HG03457 (cell line): ENCODE results near the gene OCA2.
"Not testable (repeated sequence)": the region's sequence is repeated elsewhere in the genome, so short reads cannot be mapped to it uniquely, and the experiment has no call there.

Source experiments
- ATAC-seq: cut with Tn5 transposase; IDR thresholded peaks from one replicate; pipeline ENCODE4 v1.9.1; 2021; ENCODE audit warnings: moderate number of reproducible peaks; ENCODE audit not compliant: unreplicated experiment

Gene OCA2

GRCh38 chr15:27958911-27959578 lies 140.1 kb downstream of the OCA2 start:
- ATAC-seq, result no peak

DNA sequence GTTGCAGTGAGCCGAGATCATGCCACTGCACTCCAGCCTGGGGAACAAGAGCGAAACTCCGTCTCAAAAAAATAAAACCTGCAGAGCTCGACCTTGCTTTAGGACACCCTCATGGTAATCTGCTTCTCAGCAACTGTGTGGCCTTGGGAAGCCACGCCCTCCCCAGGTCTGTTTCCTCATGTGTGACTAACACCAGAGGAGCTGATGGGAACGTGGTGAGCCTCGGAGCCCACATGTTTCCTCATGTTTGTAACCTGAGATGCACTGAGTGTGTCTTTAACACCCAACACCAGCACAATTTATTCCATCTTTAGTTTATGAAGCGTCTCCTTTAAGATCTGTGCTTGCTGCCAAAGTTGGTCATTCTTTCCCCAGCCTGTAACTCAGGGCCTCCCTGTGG lies 142.8 kb downstream of the OCA2 start:
- ATAC-seq, result no peak

- no peak for ATAC-seq
Observed at GRCh38 chr15:27955087-27955486, 144.0 kb downstream of the OCA2 start.

DNA sequence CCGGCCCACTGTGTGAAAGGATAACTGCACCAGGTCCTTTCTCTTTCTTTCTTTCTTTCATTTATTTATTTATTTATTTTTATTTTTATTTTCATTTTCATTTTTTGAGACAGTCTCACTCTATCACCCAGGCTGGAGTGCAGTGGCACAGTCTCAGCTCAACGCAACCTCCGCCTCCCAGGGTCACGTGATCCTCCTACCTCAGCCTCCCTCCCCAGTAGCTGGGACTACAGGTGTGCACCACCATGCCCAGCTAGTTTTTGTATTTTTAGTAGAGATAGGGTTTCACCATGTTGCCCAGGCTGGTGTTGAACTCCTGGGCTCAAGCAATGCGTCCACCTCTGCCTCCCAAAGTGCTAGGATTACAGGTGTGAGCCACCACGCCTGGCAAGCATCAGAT lies 146.5 kb downstream of the OCA2 start:
- ATAC-seq, result not testable (repeated sequence)

DNA sequence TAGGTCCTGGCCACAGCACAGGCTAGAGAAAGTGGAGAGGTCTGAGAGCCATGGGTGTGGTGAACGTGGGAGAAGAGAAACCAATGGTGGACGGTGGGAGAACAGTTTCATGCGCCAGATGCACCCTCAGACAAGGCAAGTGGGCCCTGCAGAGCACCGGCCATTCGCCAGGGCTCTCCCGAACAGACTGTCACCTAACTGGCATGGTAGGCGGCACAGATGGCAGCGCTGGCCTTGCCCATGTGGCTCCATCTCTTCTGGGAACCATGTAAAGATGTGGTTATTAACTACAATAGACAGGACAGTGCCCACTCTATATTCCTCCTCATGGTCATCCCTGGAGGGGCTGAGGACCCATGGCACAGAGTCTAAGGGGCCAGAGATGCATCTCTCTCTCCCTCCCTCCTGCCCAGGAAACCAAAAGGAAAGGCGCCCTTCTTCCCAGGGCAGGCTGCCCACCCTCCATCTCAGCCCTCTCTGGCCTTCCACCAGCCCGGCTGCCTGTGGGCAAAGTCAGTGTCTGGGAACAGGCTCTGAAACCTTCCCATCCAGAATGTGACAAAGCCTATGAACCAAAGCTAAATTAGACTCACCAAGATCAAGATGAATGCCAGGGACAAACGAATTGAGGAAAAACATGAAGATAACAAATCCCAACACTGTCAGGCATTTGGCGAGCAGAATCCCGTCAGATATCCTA lies 147.8 kb downstream of the OCA2 start:
- ATAC-seq, result no peak

- ATAC-seq, result no peak
Observed at GRCh38 chr15:27949089-27949488, 150.0 kb downstream of the OCA2 start.

DNA sequence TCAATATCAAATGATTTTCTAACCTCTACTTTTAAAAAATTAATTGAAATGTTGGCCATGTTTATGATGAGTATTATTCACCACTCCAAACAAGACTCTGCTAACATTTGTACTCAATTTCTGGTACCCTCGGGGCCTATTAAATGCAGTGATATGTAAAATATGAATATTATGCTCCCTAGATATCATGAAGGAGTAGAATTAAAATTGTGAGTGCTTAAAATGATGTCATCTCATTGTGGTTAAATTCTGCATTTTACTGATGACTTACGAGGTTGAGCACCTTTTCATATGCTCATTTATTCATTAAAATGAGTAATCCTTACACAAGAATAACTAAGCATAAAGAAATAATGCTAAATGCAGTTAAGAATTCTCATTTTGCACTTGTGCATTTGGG lies 159.9 kb downstream of the OCA2 start:
- ATAC-seq, result no peak

- no peak for ATAC-seq
Observed at GRCh38 chr15:27937851-27938250, 161.3 kb downstream of the OCA2 start.

- ATAC-seq, result no peak
Observed at GRCh38 chr15:27936164-27936563, 163.0 kb downstream of the OCA2 start.

GRCh38 chr15:27935328-27935727 lies 163.8 kb downstream of the OCA2 start:
- no peak for ATAC-seq

- no peak for ATAC-seq
Observed at GRCh38 chr15:27934782-27935181, 164.3 kb downstream of the OCA2 start.

DNA sequence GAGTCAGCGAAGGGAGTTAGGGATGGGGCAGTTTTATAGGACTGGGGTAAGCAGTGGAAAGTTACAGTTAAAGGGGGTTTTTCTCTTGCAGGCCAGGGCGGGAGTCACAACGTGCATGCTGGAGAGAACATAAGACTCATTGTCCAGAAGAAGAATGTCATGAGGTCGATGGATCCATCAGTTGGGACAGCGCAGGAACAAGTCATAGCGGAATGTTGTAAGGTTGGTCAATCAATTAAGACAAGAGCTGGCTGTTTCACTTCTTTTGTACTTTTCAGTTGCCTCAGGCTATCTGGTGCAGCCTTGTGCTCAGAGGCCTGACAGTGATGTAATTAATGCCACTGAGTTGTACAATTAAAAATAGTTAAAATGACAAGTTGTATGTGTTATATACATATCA lies 165.6 kb downstream of the OCA2 start:
- no peak for ATAC-seq

GRCh38 chr15:27932600-27932999 lies 166.5 kb downstream of the OCA2 start:
- ATAC-seq, result no peak

- ATAC-seq, result no peak
Observed at GRCh38 chr15:27928386-27928785, 170.7 kb downstream of the OCA2 start.

GRCh38 chr15:27912283-27912682 lies 186.8 kb downstream of the OCA2 start:
- no peak for ATAC-seq

DNA sequence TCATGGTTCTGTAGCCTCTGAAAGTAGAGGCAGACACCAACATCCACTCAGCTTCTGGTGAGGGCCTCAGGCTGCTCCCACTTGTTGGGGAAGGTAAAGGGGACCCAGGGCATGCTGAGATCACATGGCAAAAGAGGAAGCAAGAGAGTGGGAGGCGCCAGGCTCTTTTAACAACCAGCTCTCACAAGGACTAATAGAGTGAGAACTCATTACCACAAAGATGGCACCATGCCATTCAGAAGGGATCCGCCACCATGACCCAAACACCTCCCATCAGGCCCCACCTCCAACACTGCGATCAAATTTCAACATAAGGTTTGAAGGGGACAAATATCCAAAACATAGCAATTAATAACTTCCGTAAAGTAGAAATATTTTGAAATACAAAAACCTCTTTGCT lies 192.3 kb downstream of the OCA2 start:
- ATAC-seq, result no peak

DNA sequence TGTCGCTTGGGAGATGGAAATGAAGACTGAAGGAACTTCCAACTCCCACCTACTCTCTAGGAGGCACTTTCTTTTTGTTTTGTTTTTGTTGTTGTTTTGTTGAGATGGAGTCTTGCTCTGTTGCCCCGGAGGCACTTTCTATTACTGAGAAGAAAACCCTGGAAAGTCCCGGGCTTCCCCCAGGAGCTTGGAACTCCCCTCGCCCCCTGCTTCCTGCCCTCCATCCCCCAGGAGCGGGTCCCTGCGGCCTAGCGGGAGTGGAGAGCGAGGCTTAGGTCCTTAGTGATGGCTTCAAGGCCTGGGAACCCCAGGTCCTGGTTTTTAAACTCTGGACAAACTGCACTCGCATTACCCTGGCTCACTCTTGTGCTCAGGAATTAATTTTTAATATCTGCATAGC lies 195.7 kb downstream of the OCA2 start:
- ATAC-seq, result no peak

DNA sequence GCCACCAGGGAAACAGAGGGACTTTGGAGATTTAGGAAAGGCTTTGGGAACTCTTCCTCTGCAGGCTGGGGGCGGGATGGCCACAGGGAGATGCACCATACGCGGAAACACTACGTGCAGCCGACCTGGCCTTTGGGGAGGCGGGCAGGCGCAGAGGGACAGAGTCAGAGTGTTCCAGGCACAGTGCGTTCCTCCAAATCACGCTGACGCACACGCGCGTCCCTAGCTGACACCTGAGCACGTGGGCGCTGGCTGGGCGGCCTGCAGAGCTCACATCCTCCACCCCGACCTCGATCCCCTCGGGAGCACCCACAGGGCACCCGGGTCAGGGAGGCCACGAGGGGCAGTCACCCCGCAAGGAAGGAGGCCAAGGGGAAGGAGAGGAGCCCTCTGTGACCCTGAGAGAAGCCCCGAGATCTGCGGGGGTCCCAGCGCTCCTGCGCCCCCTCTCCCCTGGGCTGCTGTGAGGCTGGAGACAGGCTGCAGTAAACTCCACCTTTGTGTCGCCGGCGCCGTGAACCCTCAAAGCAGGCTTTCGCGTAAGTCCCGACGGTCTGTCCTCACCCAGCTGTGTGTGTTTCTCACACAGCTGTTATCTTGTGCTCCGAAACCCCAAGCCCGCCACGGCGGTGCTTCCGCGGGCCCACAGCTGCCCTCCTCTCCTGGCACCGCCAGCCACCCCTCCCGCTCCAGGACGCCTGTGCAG lies 196.3 kb downstream of the OCA2 start:
- ATAC-seq, result no peak

- no peak for ATAC-seq
Observed at GRCh38 chr15:27899583-27900285, 199.4 kb downstream of the OCA2 start.

- no peak for ATAC-seq
Observed at GRCh38 chr15:27897481-27897880, 201.6 kb downstream of the OCA2 start.

GRCh38 chr15:27894645-27895044 lies 204.5 kb downstream of the OCA2 start:
- ATAC-seq, result no peak

GRCh38 chr15:27889258-27889657 lies 209.9 kb downstream of the OCA2 start:
- no peak for ATAC-seq
